ENCODE measurements around the gene MGLL.

DNA sequence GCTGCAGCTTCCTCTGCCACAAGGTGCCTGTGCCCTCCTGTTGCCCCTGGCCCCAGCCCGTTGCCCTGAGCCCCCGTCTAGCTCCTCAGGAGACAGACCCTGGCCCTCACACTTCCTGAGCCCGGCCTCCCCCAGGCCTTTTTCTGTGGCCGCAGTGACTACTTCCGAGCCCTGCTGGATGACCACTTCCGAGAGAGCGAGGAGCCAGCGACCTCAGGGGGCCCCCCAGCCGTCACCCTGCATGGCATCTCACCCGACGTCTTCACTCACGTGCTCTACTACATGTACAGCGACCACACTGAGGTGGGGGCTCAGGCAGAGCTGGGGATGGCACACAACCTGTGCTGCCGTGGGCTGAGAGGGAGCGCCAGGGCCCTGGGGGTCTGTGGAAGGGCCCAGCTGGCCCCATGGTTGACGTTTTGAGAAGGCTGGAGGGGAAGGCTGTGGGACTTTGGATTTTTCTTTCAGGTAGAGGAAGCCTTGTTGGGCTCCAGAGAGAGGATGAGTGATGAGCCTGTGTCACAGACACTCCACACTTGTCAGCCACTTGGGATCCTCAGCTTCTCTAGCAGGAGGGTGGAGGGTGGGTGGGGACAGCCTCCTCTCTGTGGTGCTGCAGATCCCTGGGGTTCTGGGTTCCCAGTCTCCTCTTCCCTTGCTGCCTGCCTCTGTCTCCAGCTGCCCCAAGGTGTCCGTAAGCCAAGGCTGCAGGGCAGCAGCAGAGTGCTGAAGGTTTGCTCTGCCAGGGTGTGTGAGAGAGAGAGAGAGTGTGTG lies 144.6 kb downstream of the MGLL start:
- TF ChIP-seq NFE2L1 (CRISPR knock-in tag; IDR thresholded peaks at IDR 0.05) (no peak), ZNF232 (CRISPR knock-in tag; IDR thresholded peaks at IDR 0.05) (no peak), NFYB (CRISPR knock-in tag; conservative IDR thresholded peaks at IDR 0.05; ENCODE audit: low read depth) (no peak), TEAD4 (CRISPR knock-in tag; IDR thresholded peaks at IDR 0.05) (no peak)
- TF ChIP-seq, protein P1, sequence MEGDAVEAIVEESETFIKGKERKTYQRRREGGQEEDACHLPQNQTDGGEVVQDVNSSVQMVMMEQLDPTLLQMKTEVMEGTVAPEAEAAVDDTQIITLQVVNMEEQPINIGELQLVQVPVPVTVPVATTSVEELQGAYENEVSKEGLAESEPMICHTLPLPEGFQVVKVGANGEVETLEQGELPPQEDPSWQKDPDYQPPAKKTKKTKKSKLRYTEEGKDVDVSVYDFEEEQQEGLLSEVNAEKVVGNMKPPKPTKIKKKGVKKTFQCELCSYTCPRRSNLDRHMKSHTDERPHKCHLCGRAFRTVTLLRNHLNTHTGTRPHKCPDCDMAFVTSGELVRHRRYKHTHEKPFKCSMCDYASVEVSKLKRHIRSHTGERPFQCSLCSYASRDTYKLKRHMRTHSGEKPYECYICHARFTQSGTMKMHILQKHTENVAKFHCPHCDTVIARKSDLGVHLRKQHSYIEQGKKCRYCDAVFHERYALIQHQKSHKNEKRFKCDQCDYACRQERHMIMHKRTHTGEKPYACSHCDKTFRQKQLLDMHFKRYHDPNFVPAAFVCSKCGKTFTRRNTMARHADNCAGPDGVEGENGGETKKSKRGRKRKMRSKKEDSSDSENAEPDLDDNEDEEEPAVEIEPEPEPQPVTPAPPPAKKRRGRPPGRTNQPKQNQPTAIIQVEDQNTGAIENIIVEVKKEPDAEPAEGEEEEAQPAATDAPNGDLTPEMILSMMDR (IDR thresholded peaks at IDR 0.05) = no peak
